ENCODE results near the gene GEMIN5. TPM values are rescaled to one million over a fixed set of nuclear protein-coding genes. Genes with fewer than 3 reads are reported as not detected.

The GEMIN5 gene
- total RNA-seq, 6 experiments from 2014 or later = 5.7 to 11.3 (median 7.5) TPM

- 84% methylated on average over 3 of the region's 5 CpGs for WGBS (ENCODE audit: insufficient coverage, low coverage, low lambda C conversion rate, missing lambda C conversion rate)
- DNase-seq = no peak
- peaks cover 0 to 14% (median 4%) of the 10 kb centered on the region in 4 donors for H3K36me3 ChIP-seq
- H3K4me3 ChIP-seq = no peak overlapping the region
- H3K4me1 ChIP-seq = no peaks in the 10 kb centered on the region
- no peaks in the 10 kb centered on the region for H3K9me3 ChIP-seq
- H3K27ac ChIP-seq = no peak overlapping the region
- no peak for ATAC-seq
- H3K27me3 ChIP-seq = no peaks in the 10 kb centered on the region
- no peak for TF ChIP-seq CTCF (IDR thresholded peaks at IDR 0.05)
- no peak for TF ChIP-seq POLR2A (IDR thresholded peaks at IDR 0.05)
- intact Hi-C loops (cut with DNase I) = no loop called here
Measured at GRCh38 chr5:154968953-154969352, 30.9 kb upstream of the GEMIN5 start.

GRCh38 chr5:154967421-154968024 lies 29.5 kb upstream of the GEMIN5 start:
- no peaks in the 10 kb centered on the region for H3K4me1 ChIP-seq
- DNase-seq (no peak), ATAC-seq (peak in 3 of 4 donors; percentile 29 to 34 (median 34))
- intact Hi-C loops (cut with DNase I) = no loop called here
- TF ChIP-seq CTCF (IDR thresholded peaks at IDR 0.05) (peak; percentile 19 to 50 (median 42)), POLR2A (IDR thresholded peaks at IDR 0.05) (no peak)
- 66% methylated on average over 5 of the region's 5 CpGs for WGBS (ENCODE audit: insufficient coverage, low coverage, low lambda C conversion rate, missing lambda C conversion rate)
- peaks cover 0 to 14% (median 6%) of the 10 kb centered on the region in 4 donors for H3K36me3 ChIP-seq
- no peak overlapping the region for H3K4me3 ChIP-seq
- no peaks in the 10 kb centered on the region for H3K27me3 ChIP-seq
- no peaks in the 10 kb centered on the region for H3K9me3 ChIP-seq
- H3K27ac ChIP-seq = peak overlapping the region in 1 of 3 donors; percentile 9

- 79% methylated on average over 3 of the region's 3 CpGs for WGBS (ENCODE audit: insufficient coverage, low coverage, low lambda C conversion rate, missing lambda C conversion rate)
- Histone ChIP-seq H3K4me3 (no peak overlapping the region), H3K36me3 (peaks cover 0 to 16% (median 8%) of the 10 kb centered on the region in 4 donors), H3K4me1 (no peaks in the 10 kb centered on the region), H3K27ac (peak overlapping the region in 1 of 3 donors; percentile 9), H3K9me3 (no peaks in the 10 kb centered on the region), H3K27me3 (no peaks in the 10 kb centered on the region)
- no peak for TF ChIP-seq CTCF (IDR thresholded peaks at IDR 0.05)
- TF ChIP-seq POLR2A (IDR thresholded peaks at IDR 0.05) = no peak
- no peak for DNase-seq
- intact Hi-C loops (cut with DNase I) = no loop called here
- ATAC-seq = no peak
Measured at GRCh38 chr5:154966874-154967273, 28.9 kb upstream of the GEMIN5 start.

- WGBS (ENCODE audit: insufficient coverage, low coverage, low lambda C conversion rate, missing lambda C conversion rate) = 62% methylated on average over 2 of the region's 7 CpGs
- no peaks in the 10 kb centered on the region for H3K4me1 ChIP-seq
- peaks cover 0 to 22% (median 10%) of the 10 kb centered on the region in 4 donors for H3K36me3 ChIP-seq
- intact Hi-C loops (cut with DNase I) = no loop called here
- H3K4me3 ChIP-seq = no peak overlapping the region
- ATAC-seq (peak; percentile 59 to 82 (median 65)), DNase-seq (no peak)
- TF ChIP-seq CTCF (IDR thresholded peaks at IDR 0.05) (no peak), POLR2A (IDR thresholded peaks at IDR 0.05) (no peak)
- peak overlapping the region in 1 of 3 donors; percentile 25 for H3K27ac ChIP-seq
- H3K9me3 ChIP-seq = no peaks in the 10 kb centered on the region
- no peaks in the 10 kb centered on the region for H3K27me3 ChIP-seq
Measured at GRCh38 chr5:154966081-154966841, 28.2 kb upstream of the GEMIN5 start.

Data from right lobe of liver (tissue), 6 donors.